Upper lobe of left lung (tissue), 6 donors: ENCODE data around the gene SYNM. TPM values are rescaled to one million over a fixed set of nuclear protein-coding genes. Genes with fewer than 3 reads are reported as not detected.
"Not testable (repeated sequence)": the region's sequence is repeated elsewhere in the genome, so short reads cannot be mapped to it uniquely, and the experiment has no call there.

Source experiments
- ATAC-seq, 2 donors: fragments of 200-7000 bp; cut with Tn5 transposase; one replicate each; pipeline ENCODE4 v1.9.1; 2022; ENCODE audit warnings: mild to moderate bottlenecking in 2 of 2, moderate library complexity in 2 of 2; ENCODE audit not compliant: low FRiP score in 2 of 2
- DNase-seq, 2 donors: peaks; one replicate each; pipeline ENCODE4 v3.0.0-alpha.2; 2019 to 2020
- H3K27ac ChIP-seq, 4 donors: fragments of 200-600 bp; sonication (generic); one replicate each; pipeline ENCODE4 v1.5.1; 2016 to 2019
- H3K27me3 ChIP-seq, 4 donors: fragments of 200-600 bp; sonication (generic); one replicate each; pipeline ENCODE4 v1.5.1; 2017 to 2019
- H3K36me3 ChIP-seq, 4 donors: fragments of 200-600 bp; sonication (generic); one replicate each; pipeline ENCODE4 v1.5.1; 2016 to 2019
- H3K4me1 ChIP-seq, 4 donors: fragments of 200-600 bp; sonication (generic); one replicate each; pipeline ENCODE4 v1.5.1; 2018 to 2019
- H3K4me3 ChIP-seq, 4 donors: fragments of 200-600 bp; sonication (generic); one replicate each; pipeline ENCODE4 v1.5.1; 2017 to 2019; ENCODE audit warnings: mild to moderate bottlenecking in 2 of 4, moderate library complexity in 1 of 4
- H3K9me3 ChIP-seq, 4 donors: fragments of 200-600 bp; sonication (generic); one replicate each; pipeline ENCODE4 v1.5.1; 2018 to 2019
- CTCF ChIP-seq, 6 experiments: fragments of 450-650 bp in 4 of 6; fragments of 200-600 bp in 2 of 6; sonication (generic) in 2 of 6; IDR thresholded peaks; one replicate each; pipeline ENCODE4 v1.5.1; 2016 to 2019; ENCODE audit warnings: antibody characterized with exemption in 6 of 6
- EP300 ChIP-seq, 4 donors: sonication (generic); formaldehyde crosslinking; IDR thresholded peaks; one replicate each; pipeline ENCODE4 v1.5.1; 2017; ENCODE audit warnings: antibody characterized with exemption in 4 of 4, control low read depth in 2 of 4
- POLR2A ChIP-seq, 4 donors: fragments of 450-650 bp; IDR thresholded peaks; one replicate each; pipeline ENCODE4 v1.5.1; 2016 to 2017; ENCODE audit warnings: antibody characterized with exemption in 4 of 4, mild to moderate bottlenecking in 2 of 4
- POLR2AphosphoS5 ChIP-seq, 2 donors: sonication (generic); formaldehyde crosslinking; IDR thresholded peaks; one replicate each; pipeline ENCODE4 v1.5.1; 2017; ENCODE audit warnings: antibody characterized with exemption in 2 of 2
- WGBS, 2 donors: methylation state at CpG; one replicate each; pipeline ENCODE4 v1.1.5; 2017 to 2018; 5-methylcytosine and 5-hydroxymethylcytosine counted together
- total RNA-seq, 6 donors: library from RNA; depleted of rRNA in 4 of 6; stranded (reverse); fragments of >200 nt in 4 of 6; gene quantifications; one replicate each; pipeline versions ENCODE4 v1.1.0 to v1.2.1, GENCODE V29; 2016 to 2021
- donor health status: DM: no; HTN: no; CAD: no; lungs with moderate emphysema.
- donor health status: DM: no; HTN: yes; CAD: no; lungs with severe emphysema.

The SYNM gene
- total RNA-seq, 6 donors from 2014 or later = 8.2 to 50.1 (median 19.1) TPM

GRCh38 chr15:99058421-99058870 lies 46.4 kb upstream of the SYNM start:
- Histone ChIP-seq H3K36me3 (no peaks in the 10 kb centered on the region), H3K9me3 (no peaks in the 10 kb centered on the region), H3K4me1 (peaks cover 16 to 21% (median 16%) of the 10 kb centered on the region in 4 donors), H3K27ac (peak overlapping the region in 3 of 4 donors; percentile 31 to 78 (median 45)), H3K27me3 (peaks cover 0 to 3% (median 0%) of the 10 kb centered on the region in 4 donors), H3K4me3 (peak overlapping the region in 3 of 4 donors; percentile 34 to 56 (median 51))
- no peak for TF ChIP-seq CTCF (IDR thresholded peaks at IDR 0.05)
- TF ChIP-seq POLR2AphosphoS5 (IDR thresholded peaks at IDR 0.05) = no peak
- no peak for TF ChIP-seq EP300 (IDR thresholded peaks at IDR 0.05)
- TF ChIP-seq POLR2A (IDR thresholded peaks at IDR 0.05) = no peak
- DNase-seq (peak in 1 of 2 donors; percentile 52), ATAC-seq (peak in 1 of 2 donors; percentile 18)
- 46 to 55% methylated on average over 26 to 27 of the region's 27 CpGs for WGBS, 2 donors

- no peaks in the 10 kb centered on the region for H3K9me3 ChIP-seq
- peaks cover 16 to 21% (median 16%) of the 10 kb centered on the region in 4 donors for H3K4me1 ChIP-seq
- ATAC-seq = peak; percentile 80 to 96
- TF ChIP-seq POLR2AphosphoS5 (IDR thresholded peaks at IDR 0.05) (peak; percentile 23 to 53), POLR2A (IDR thresholded peaks at IDR 0.05) (no peak), EP300 (IDR thresholded peaks at IDR 0.05) (no peak), CTCF (IDR thresholded peaks at IDR 0.05) (peak; percentile 86 to 95 (median 92))
- H3K4me3 ChIP-seq = peak overlapping the region; percentile 0 to 56 (median 42)
- H3K27me3 ChIP-seq = peaks cover 0 to 3% (median 0%) of the 10 kb centered on the region in 4 donors
- WGBS, 2 donors = 12 to 13% methylated on average over 21 to 42 of the region's 86 CpGs
- H3K27ac ChIP-seq = peak overlapping the region; percentile 44 to 78 (median 53)
- no peaks in the 10 kb centered on the region for H3K36me3 ChIP-seq
- peak; percentile 67 to 96 for DNase-seq
Measured at GRCh38 chr15:99059010-99059981, 45.6 kb upstream of the SYNM start.

GRCh38 chr15:99060186-99060585 lies 44.7 kb upstream of the SYNM start:
- H3K36me3 ChIP-seq, ATAC-seq, H3K4me3 ChIP-seq, H3K27me3 ChIP-seq, H3K27ac ChIP-seq, H3K9me3 ChIP-seq: not testable (repeated sequence)
- 96 to 97% methylated on average over 18 of the region's 18 CpGs for WGBS, 2 donors
- peaks cover 16 to 21% (median 16%) of the 10 kb centered on the region in 4 donors for H3K4me1 ChIP-seq
- DNase-seq = peak in 1 of 2 donors; percentile 27

GRCh38 chr15:99062226-99062625 lies 42.7 kb upstream of the SYNM start:
- ATAC-seq (no peak), DNase-seq (no peak)
- H3K4me1 ChIP-seq = peaks cover 16 to 21% (median 16%) of the 10 kb centered on the region in 4 donors
- no peak overlapping the region for H3K27ac ChIP-seq
- no peak overlapping the region for H3K4me3 ChIP-seq
- no peaks in the 10 kb centered on the region for H3K36me3 ChIP-seq
- no peaks in the 10 kb centered on the region for H3K9me3 ChIP-seq
- H3K27me3 ChIP-seq = peaks cover 0 to 3% (median 0%) of the 10 kb centered on the region in 4 donors
- WGBS, 2 donors = 79 to 89% methylated on average over 5 of the region's 5 CpGs
- no peak for TF ChIP-seq EP300 (IDR thresholded peaks at IDR 0.05)

GRCh38 chr15:99068186-99068585 lies 36.7 kb upstream of the SYNM start:
- Histone ChIP-seq H3K36me3 (no peaks in the 10 kb centered on the region), H3K27me3 (no peaks in the 10 kb centered on the region), H3K4me3 (no peak overlapping the region), H3K9me3 (no peaks in the 10 kb centered on the region), H3K27ac (no peak overlapping the region), H3K4me1 (no peaks in the 10 kb centered on the region)
- DNase-seq (no peak), ATAC-seq (no peak)
- TF ChIP-seq POLR2A (IDR thresholded peaks at IDR 0.05) (no peak), EP300 (IDR thresholded peaks at IDR 0.05) (no peak), POLR2AphosphoS5 (IDR thresholded peaks at IDR 0.05) (no peak), CTCF (IDR thresholded peaks at IDR 0.05) (no peak)
- WGBS, 2 donors = 76 to 78% methylated on average over 6 of the region's 6 CpGs
